OCI-LY7 (cell line): Measurements from ENCODE around the gene ARHGEF26. TPM values are rescaled to one million over a fixed set of nuclear protein-coding genes. Genes with fewer than 3 reads are reported as not detected.

Experiments
- BruUV-seq: library from RNA; stranded (reverse); fragments of 400-500 nt; replicated peaks from 2 replicates; lab custom pipeline; 2021; lab: Mats Ljungman, UMichigan
- CTCF ChIA-PET: fragments of 300-600 bp; sonication (Branson Sonifier 250); formaldehyde crosslinking; loops from one replicate; lab custom pipeline; 2022; ENCODE audit warnings: antibody characterized with exemption; ENCODE audit not compliant: unreplicated experiment; lab: Charles Lee
- POLR2A ChIA-PET: fragments of 300-600 bp; sonication (Branson Sonifier 250); formaldehyde crosslinking; loops from one replicate; lab custom pipeline; 2022; ENCODE audit warnings: antibody characterized with exemption; lab: Charles Lee
- DNase-seq: peaks from one replicate; pipeline ENCODE4 v3.0.0-alpha.2; 2015; ENCODE audit warnings: low spot score
- H2AFZ ChIP-seq: fragments of 200-600 bp; sonication (generic), shearing (Covaris generic); 2 replicates; pipeline ENCODE4 v1.6.1; 2014; ENCODE audit warnings: mild to moderate bottlenecking, antibody characterized with exemption, low read length, moderate library complexity
- H3K27ac ChIP-seq: fragments of 200-600 bp; sonication (generic); 2 replicates; pipeline ENCODE4 v1.5.1; 2014; ENCODE audit warnings: mixed run types, low read depth, mild to moderate bottlenecking, moderate library complexity, low read length, inconsistent platforms; ENCODE audit not compliant: poor library complexity, severe bottlenecking
- H3K36me3 ChIP-seq: fragments of 200-600 bp; sonication (generic); 2 replicates; pipeline ENCODE4 v1.6.1; 2014; ENCODE audit warnings: mild to moderate bottlenecking, antibody characterized with exemption, low read length, moderate library complexity, mixed read lengths; ENCODE audit not compliant: insufficient read depth
- H3K4me1 ChIP-seq: fragments of 200-600 bp; sonication (generic); 2 replicates; pipeline ENCODE4 v1.5.1; 2014; ENCODE audit warnings: mild to moderate bottlenecking, low read length; ENCODE audit not compliant: insufficient read depth, poor library complexity, severe bottlenecking
- H3K4me2 ChIP-seq: fragments of 200-600 bp; sonication (generic); 2 replicates; pipeline ENCODE4 v1.6.1; 2014; ENCODE audit warnings: mild to moderate bottlenecking, low read length
- H3K4me3 ChIP-seq: fragments of 200-600 bp; sonication (generic); 2 replicates; pipeline ENCODE4 v1.5.1; 2014; ENCODE audit warnings: mild to moderate bottlenecking, low read depth, low read length; ENCODE audit not compliant: poor library complexity, severe bottlenecking
- H3K79me2 ChIP-seq: fragments of 200-600 bp; sonication (generic); 2 replicates; pipeline ENCODE4 v1.6.1; 2016; ENCODE audit warnings: low read depth, mild to moderate bottlenecking, low read length, moderate library complexity, mixed read lengths; ENCODE audit not compliant: insufficient read depth
- H3K9me2 ChIP-seq: fragments of 200-600 bp; sonication (generic); 2 replicates; pipeline ENCODE4 v1.6.1; 2016; ENCODE audit warnings: mild to moderate bottlenecking, low read length, mixed read lengths; ENCODE audit not compliant: insufficient read depth
- H3K9me3 ChIP-seq: fragments of 200-600 bp; sonication (generic); 2 replicates; pipeline ENCODE4 v1.6.1; 2014; ENCODE audit warnings: mild to moderate bottlenecking, mixed run types, low read length, mixed read lengths
- H4K20me1 ChIP-seq: fragments of 200-600 bp; sonication (generic); 2 replicates; pipeline ENCODE4 v1.6.1; 2014; ENCODE audit warnings: mild to moderate bottlenecking, antibody characterized with exemption, low read length, moderate library complexity, mixed read lengths; ENCODE audit not compliant: insufficient read depth
- CTCF ChIP-seq: fragments of 200-600 bp; sonication (generic); conservative IDR thresholded peaks from 2 replicates; pipeline ENCODE4 v1.5.1; 2014; ENCODE audit warnings: mild to moderate bottlenecking, antibody characterized with exemption, low read length, moderate library complexity, mixed read lengths
- EZH2phosphoT487 ChIP-seq: fragments of 200-600 bp; sonication (generic); IDR thresholded peaks from 2 replicates; pipeline ENCODE4 v1.6.1; 2018; ENCODE audit warnings: low read depth, borderline replicate concordance, mild to moderate bottlenecking, mixed run types, antibody characterized with exemption, low read length, moderate library complexity, mixed read lengths
- intact Hi-C: fragments of 100-400 bp; cut with micrococcal nuclease; formaldehyde crosslinking; loops from one replicate; pipeline ENCODE4 v1.10.0; 2022; ENCODE audit not compliant: unreplicated experiment
- total RNA-seq, 2 experiments: library from RNA; depleted of rRNA in 1 of 2; stranded (reverse); fragments of >200 nt in 1 of 2; shearing (Covaris generic) in 1 of 2; gene quantifications; 2 replicates each; pipeline ENCODE4 v1.2.3, GENCODE V29; 2014 to 2022

The ARHGEF26 gene
- total RNA-seq, 2 experiments from 2014 or later = 0.11 to 0.35 TPM

DNA sequence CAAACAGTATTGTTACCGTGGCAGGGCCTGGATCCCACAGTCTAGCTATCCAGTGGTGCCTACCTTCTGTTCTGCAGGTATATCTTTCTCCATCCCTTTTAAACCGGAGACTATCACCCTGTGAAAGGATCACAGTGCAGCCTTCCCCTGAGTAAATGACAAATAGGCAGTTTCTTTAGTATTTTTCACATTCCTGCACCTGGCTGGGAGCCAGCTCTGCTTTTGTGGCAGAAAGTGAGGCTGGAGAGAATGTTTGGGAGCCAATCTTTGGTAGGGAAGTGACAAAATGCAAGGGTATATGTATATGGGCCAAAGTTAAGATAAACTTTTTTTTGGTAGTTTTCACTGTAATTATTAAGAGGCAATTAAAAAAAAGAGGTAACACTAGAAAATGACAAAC is 54.8 kb downstream of the ARHGEF26 start:
- no peaks in the 10 kb centered on the region for H3K9me2 ChIP-seq
- intact Hi-C loops = no loop called here
- no peak overlapping the region for H3K4me2 ChIP-seq
- no TSS peak for BruUV-seq
- no peak overlapping the region for H3K4me3 ChIP-seq
- H3K4me1 ChIP-seq = no peaks in the 10 kb centered on the region
- CTCF ChIA-PET = no interaction called here
- H3K79me2 ChIP-seq = no peaks in the 10 kb centered on the region
- no peak for DNase-seq
- H3K27ac ChIP-seq = no peak overlapping the region
- no peaks in the 10 kb centered on the region for H3K9me3 ChIP-seq
- H3K36me3 ChIP-seq = no peaks in the 10 kb centered on the region
- no peak for TF ChIP-seq EZH2phosphoT487
- no peaks in the 10 kb centered on the region for H4K20me1 ChIP-seq
- POLR2A ChIA-PET = interaction anchor here (0.8 kb wide), 1 partner anchor 49 kb away, joined by 3 read pairs; no protein-coding TSS in a partner anchor
- no peak overlapping the region for H2AFZ ChIP-seq

DNA sequence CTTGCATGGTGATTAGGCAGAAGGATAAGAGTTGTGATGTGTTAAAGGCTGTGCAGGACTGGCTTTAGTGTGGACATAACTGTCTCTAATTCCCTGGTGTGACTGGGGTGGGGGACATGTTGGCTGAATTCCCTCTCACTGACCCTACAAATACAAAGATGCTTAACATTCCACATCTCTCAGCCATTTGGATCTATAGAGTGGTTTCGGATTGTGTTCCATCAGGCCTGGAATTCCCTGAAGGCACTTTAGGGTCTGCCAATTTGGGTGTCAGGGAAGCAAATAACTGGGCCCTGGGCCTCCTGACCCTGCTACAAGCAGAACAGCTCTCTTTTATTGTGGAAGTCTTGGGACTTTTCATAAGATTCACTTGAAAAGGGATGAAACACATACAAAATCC is 56.2 kb downstream of the ARHGEF26 start:
- TF ChIP-seq CTCF = no peak
- Histone ChIP-seq H4K20me1 (no peaks in the 10 kb centered on the region), H3K36me3 (no peaks in the 10 kb centered on the region), H3K27ac (no peak overlapping the region), H2AFZ (no peak overlapping the region), H3K9me2 (no peaks in the 10 kb centered on the region), H3K4me2 (no peak overlapping the region), H3K79me2 (no peaks in the 10 kb centered on the region), H3K4me1 (no peaks in the 10 kb centered on the region), H3K4me3 (no peak overlapping the region), H3K9me3 (no peaks in the 10 kb centered on the region)
- ChIA-PET POLR2A (no interaction called here), CTCF (no interaction called here)
- DNase-seq = no peak
- intact Hi-C loops = no loop called here
- BruUV-seq = no TSS peak

DNA sequence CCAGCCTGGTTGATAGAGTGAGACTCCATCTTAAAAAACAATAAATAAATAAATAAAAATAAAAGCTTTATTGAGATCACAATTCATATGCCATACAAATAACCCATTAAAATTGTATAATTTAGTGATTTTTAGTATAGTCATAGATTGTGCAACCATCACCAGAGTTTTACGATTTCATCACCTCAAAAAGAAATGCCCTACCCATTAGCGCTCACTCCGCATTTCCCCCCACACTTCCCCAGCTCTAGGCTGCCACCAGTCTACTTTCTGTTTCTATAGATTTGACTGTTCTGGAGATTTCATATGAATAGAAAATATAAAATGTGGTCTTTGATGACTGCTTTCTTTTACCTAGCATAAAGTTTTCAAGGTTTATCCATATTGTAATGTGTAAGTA is 57.0 kb downstream of the ARHGEF26 start:
- no peak overlapping the region for H3K4me2 ChIP-seq
- H3K79me2 ChIP-seq = no peaks in the 10 kb centered on the region
- no peak overlapping the region for H3K27ac ChIP-seq
- no peaks in the 10 kb centered on the region for H4K20me1 ChIP-seq
- no peaks in the 10 kb centered on the region for H3K9me3 ChIP-seq
- no peaks in the 10 kb centered on the region for H3K9me2 ChIP-seq
- no peak overlapping the region for H2AFZ ChIP-seq
- no peaks in the 10 kb centered on the region for H3K36me3 ChIP-seq
- no peak for TF ChIP-seq CTCF
- no peak for TF ChIP-seq EZH2phosphoT487
- no peak for DNase-seq
- H3K4me3 ChIP-seq = no peak overlapping the region
- BruUV-seq = no TSS peak
- CTCF ChIA-PET = no interaction called here
- POLR2A ChIA-PET = no interaction called here
- no peaks in the 10 kb centered on the region for H3K4me1 ChIP-seq
- intact Hi-C loops = no loop called here
